ENCODE measurements around the gene GALNT2.

The GALNT2 gene

DNA sequence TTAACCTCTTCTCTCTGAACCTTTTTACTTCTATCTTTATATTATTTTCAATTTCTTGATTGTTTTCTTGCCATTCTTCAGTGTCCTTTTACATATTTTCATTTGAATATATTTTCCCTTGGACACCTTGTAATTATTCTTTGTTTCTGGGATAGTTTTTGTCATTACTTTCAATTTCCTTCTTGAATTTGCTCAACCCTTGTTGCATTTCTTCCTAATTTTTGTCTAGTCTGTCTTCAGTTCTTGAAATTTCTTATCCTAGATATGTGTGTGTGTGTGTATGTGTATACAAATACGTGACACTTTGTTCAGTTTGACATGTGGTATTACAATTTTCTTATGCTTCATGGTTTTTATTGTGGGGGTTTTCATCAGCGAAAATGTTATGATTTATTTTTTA lies 1.9 kb upstream of the GALNT2 start:
- peaks cover 31% of the 10 kb centered on the region for H3K79me2 ChIP-seq (ENCODE audit: insufficient read depth, low read length)
- H2AFZ ChIP-seq (ENCODE audit: low read length) = no peak overlapping the region
- no peaks in the 10 kb centered on the region for H3K27me3 ChIP-seq (ENCODE audit: insufficient read depth, low read length, poor library complexity, severe bottlenecking)
- H3K9me3 ChIP-seq (ENCODE audit: insufficient read depth, low read depth, low read length) = peaks cover 3% of the 10 kb centered on the region; the same call in 1 of the 2 replicates
- H3F3A ChIP-seq (ENCODE audit: low read depth) = peaks cover 9% of the 10 kb centered on the region
- H3K4me2 ChIP-seq (ENCODE audit: low read depth, low read length, poor library complexity, severe bottlenecking) = no peak overlapping the region
- H3K4me3 ChIP-seq (ENCODE audit: low read length, poor library complexity, severe bottlenecking) = no peak overlapping the region
- H3K9me2 ChIP-seq (replicated peaks; ENCODE audit: low read depth, low read length) = no peaks in the 10 kb centered on the region
- no peaks in the 10 kb centered on the region for H3K36me3 ChIP-seq (ENCODE audit: insufficient read depth, low read length)
- peaks cover 27% of the 10 kb centered on the region for H4K20me1 ChIP-seq (ENCODE audit: insufficient read depth, low read length, poor library complexity, severe bottlenecking)
- no peak for TF ChIP-seq EZH2phosphoT487 (IDR thresholded peaks at IDR 0.05; ENCODE audit: borderline replicate concordance)
- TF ChIP-seq, protein P1, sequence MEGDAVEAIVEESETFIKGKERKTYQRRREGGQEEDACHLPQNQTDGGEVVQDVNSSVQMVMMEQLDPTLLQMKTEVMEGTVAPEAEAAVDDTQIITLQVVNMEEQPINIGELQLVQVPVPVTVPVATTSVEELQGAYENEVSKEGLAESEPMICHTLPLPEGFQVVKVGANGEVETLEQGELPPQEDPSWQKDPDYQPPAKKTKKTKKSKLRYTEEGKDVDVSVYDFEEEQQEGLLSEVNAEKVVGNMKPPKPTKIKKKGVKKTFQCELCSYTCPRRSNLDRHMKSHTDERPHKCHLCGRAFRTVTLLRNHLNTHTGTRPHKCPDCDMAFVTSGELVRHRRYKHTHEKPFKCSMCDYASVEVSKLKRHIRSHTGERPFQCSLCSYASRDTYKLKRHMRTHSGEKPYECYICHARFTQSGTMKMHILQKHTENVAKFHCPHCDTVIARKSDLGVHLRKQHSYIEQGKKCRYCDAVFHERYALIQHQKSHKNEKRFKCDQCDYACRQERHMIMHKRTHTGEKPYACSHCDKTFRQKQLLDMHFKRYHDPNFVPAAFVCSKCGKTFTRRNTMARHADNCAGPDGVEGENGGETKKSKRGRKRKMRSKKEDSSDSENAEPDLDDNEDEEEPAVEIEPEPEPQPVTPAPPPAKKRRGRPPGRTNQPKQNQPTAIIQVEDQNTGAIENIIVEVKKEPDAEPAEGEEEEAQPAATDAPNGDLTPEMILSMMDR (conservative IDR thresholded peaks at IDR 0.05; ENCODE audit: low read length) = no peak
- H3K4me1 ChIP-seq (ENCODE audit: insufficient read depth, low read length, poor library complexity, severe bottlenecking) = peaks cover 21% of the 10 kb centered on the region
- no peak overlapping the region for H3K9ac ChIP-seq (ENCODE audit: low read depth, low read length, poor library complexity, severe bottlenecking)

DNA sequence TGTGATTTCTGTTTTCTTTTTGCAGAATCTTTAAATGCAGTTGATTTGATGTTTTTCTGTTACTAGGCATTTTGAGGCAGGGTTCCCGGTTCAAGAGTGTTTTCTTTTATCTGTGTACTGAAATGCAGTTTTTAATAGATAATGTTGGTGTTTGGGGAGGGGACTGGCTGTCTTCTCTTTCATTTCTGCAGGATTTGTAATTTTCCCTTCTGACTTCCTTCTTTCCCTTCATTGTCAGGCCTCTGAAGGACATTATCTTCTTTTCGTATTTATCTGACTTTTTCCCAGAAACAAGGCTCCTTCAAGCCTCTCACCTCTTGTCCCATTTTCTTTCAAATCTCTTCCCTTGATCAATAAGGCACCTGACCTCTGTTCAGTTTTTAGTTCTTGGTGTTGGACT lies 1.5 kb upstream of the GALNT2 start:
- Histone ChIP-seq H3K4me1 (ENCODE audit: insufficient read depth, low read length, poor library complexity, severe bottlenecking) (peaks cover 25% of the 10 kb centered on the region), H2AFZ (ENCODE audit: low read length) (no peak overlapping the region), H3K79me2 (ENCODE audit: insufficient read depth, low read length) (peaks cover 35% of the 10 kb centered on the region), H3K36me3 (ENCODE audit: insufficient read depth, low read length) (no peaks in the 10 kb centered on the region), H3K9me2 (replicated peaks; ENCODE audit: low read depth, low read length) (no peaks in the 10 kb centered on the region), H3K27me3 (ENCODE audit: insufficient read depth, low read length, poor library complexity, severe bottlenecking) (no peaks in the 10 kb centered on the region), H3K4me2 (ENCODE audit: low read depth, low read length, poor library complexity, severe bottlenecking) (no peak overlapping the region), H3F3A (ENCODE audit: low read depth) (peaks cover 9% of the 10 kb centered on the region), H3K9me3 (ENCODE audit: insufficient read depth, low read depth, low read length) (peaks cover 3% of the 10 kb centered on the region; the same call in 1 of the 2 replicates), H3K4me3 (ENCODE audit: low read length, poor library complexity, severe bottlenecking) (no peak overlapping the region), H4K20me1 (ENCODE audit: insufficient read depth, low read length, poor library complexity, severe bottlenecking) (peaks cover 31% of the 10 kb centered on the region), H3K9ac (ENCODE audit: low read depth, low read length, poor library complexity, severe bottlenecking) (no peak overlapping the region)
- TF ChIP-seq, protein P1 (conservative IDR thresholded peaks at IDR 0.05; ENCODE audit: low read length) = no peak
- TF ChIP-seq EZH2phosphoT487 (IDR thresholded peaks at IDR 0.05; ENCODE audit: borderline replicate concordance) = no peak

DNA sequence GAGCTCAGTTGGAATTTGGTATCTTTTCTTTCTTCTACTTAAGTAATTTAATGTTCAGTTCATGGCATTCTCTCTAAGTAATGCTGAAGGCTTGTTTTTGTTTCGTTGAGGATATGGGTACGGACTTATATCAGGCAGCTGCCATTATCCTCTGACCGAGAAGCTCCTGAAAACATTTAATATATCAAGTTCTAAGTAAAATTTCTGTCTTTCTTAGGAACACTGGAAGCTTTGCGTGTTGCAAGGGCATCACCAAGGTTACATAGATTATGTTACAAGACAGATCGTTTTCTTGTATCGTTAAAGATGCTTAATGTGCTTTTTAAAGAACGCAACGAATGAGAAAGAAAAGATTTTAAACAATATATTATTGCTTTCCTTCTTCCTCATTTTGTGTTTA lies 1.0 kb upstream of the GALNT2 start:
- TF ChIP-seq EZH2phosphoT487 (IDR thresholded peaks at IDR 0.05; ENCODE audit: borderline replicate concordance) = no peak
- TF ChIP-seq, protein P1 (conservative IDR thresholded peaks at IDR 0.05; ENCODE audit: low read length) = no peak
- H3K27me3 ChIP-seq (ENCODE audit: insufficient read depth, low read length, poor library complexity, severe bottlenecking) = no peaks in the 10 kb centered on the region
- H2AFZ ChIP-seq (ENCODE audit: low read length) = peak overlapping the region; percentile 94
- H3K36me3 ChIP-seq (ENCODE audit: insufficient read depth, low read length) = no peaks in the 10 kb centered on the region
- H3K9me3 ChIP-seq (ENCODE audit: insufficient read depth, low read depth, low read length) = peaks cover 3% of the 10 kb centered on the region; the same call in 1 of the 2 replicates
- peak overlapping the region; percentile 91 for H3K4me3 ChIP-seq (ENCODE audit: low read length, poor library complexity, severe bottlenecking)
- H3K9me2 ChIP-seq (replicated peaks; ENCODE audit: low read depth, low read length) = no peaks in the 10 kb centered on the region
- peaks cover 30% of the 10 kb centered on the region for H3K4me1 ChIP-seq (ENCODE audit: insufficient read depth, low read length, poor library complexity, severe bottlenecking)
- H3K9ac ChIP-seq (ENCODE audit: low read depth, low read length, poor library complexity, severe bottlenecking) = peak overlapping the region; percentile 82
- H3K79me2 ChIP-seq (ENCODE audit: insufficient read depth, low read length) = peaks cover 40% of the 10 kb centered on the region
- H3F3A ChIP-seq (ENCODE audit: low read depth) = peaks cover 9% of the 10 kb centered on the region
- H4K20me1 ChIP-seq (ENCODE audit: insufficient read depth, low read length, poor library complexity, severe bottlenecking) = peaks cover 35% of the 10 kb centered on the region
- peak overlapping the region; percentile 99 for H3K4me2 ChIP-seq (ENCODE audit: low read depth, low read length, poor library complexity, severe bottlenecking)
